Gastrocnemius medialis (tissue), 4 donors: ENCODE data around the gene ALDH4A1.

Experiments
- POLR2A ChIP-seq, 2 donors: fragments of 450-650 bp; IDR thresholded peaks; one replicate each; pipeline ENCODE4 v1.6.1; 2017; ENCODE audit warnings: antibody characterized with exemption in 2 of 2, mild to moderate bottlenecking in 2 of 2, moderate library complexity in 2 of 2
- TF ChIP-seq, protein P1 (sequence below), 5 experiments: fragments of 450-650 bp in 3 of 5; fragments of 200-600 bp in 2 of 5; sonication (generic) in 2 of 5; IDR thresholded peaks in 4 of 5; conservative IDR thresholded peaks in 1 of 5; 1 replicate in 4 of 5; 2 replicates in 1 of 5; pipeline ENCODE4 v1.5.1; 2016 to 2019; ENCODE audit warnings: antibody characterized with exemption in 5 of 5, mild to moderate bottlenecking in 3 of 5, moderate library complexity in 3 of 5

GRCh38 chr1:18939398-18940302 is 37.3 kb upstream of the ALDH4A1 start:
- TF ChIP-seq, protein P1, sequence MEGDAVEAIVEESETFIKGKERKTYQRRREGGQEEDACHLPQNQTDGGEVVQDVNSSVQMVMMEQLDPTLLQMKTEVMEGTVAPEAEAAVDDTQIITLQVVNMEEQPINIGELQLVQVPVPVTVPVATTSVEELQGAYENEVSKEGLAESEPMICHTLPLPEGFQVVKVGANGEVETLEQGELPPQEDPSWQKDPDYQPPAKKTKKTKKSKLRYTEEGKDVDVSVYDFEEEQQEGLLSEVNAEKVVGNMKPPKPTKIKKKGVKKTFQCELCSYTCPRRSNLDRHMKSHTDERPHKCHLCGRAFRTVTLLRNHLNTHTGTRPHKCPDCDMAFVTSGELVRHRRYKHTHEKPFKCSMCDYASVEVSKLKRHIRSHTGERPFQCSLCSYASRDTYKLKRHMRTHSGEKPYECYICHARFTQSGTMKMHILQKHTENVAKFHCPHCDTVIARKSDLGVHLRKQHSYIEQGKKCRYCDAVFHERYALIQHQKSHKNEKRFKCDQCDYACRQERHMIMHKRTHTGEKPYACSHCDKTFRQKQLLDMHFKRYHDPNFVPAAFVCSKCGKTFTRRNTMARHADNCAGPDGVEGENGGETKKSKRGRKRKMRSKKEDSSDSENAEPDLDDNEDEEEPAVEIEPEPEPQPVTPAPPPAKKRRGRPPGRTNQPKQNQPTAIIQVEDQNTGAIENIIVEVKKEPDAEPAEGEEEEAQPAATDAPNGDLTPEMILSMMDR (IDR thresholded peaks at IDR 0.05 in 4 of 5, conservative IDR thresholded peaks at IDR 0.05 in 1 of 5) = no peak
- TF ChIP-seq POLR2A (IDR thresholded peaks at IDR 0.05) = no peak
